GM10248 (cell line): ENCODE data around the gene PGAM1.

Source experiments
- CTCF ChIA-PET: fragments of 300-600 bp; sonication (Branson Sonifier 250); formaldehyde crosslinking; extraction: SDS; loops from one replicate; lab custom pipeline; 2021; ENCODE audit warnings: antibody characterized with exemption; lab: Yijun Ruan, JAX
- POLR2A ChIA-PET: fragments of 350-650 bp; sonication (Branson Sonifier 250); formaldehyde crosslinking; extraction: SDS; loops from one replicate; lab custom pipeline; 2020; ENCODE audit warnings: antibody characterized with exemption; lab: Yijun Ruan, JAX
- DNase-seq: peaks from one replicate; pipeline ENCODE4 v3.0.0; 2012; ENCODE audit errors: extremely low spot score
- TF ChIP-seq, protein P1 (sequence below): IDR thresholded peaks from 2 replicates; pipeline ENCODE4 v1.5.1; 2012; ENCODE audit warnings: mild to moderate bottlenecking, low read depth; ENCODE audit errors: extremely low read depth, missing control alignments, control extremely low read depth

The PGAM1 gene

DNA sequence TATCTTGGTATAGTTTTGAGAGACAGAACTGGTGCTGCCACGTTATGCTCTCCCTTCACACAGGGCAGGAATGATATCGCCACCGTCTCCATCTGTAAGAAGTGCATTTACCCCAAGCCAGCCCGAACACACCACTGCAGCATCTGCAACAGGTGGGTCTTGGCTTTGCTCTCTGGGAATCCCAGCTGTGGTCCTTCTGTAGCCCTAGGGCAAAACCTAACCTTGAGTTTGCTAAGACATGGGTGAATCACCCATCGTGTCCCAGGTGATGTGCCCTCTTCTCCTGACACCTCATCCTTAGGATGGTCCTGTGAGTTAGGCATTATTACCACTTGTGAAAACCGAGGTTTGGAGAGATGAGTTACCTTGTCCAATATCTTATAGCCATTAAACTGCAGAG, 26.4 kb downstream of the PGAM1 start:
- no peak for DNase-seq
- ChIA-PET CTCF (interaction anchor here (1.0 to 3.5 kb wide), 5 partner anchors 10 to 44 kb away, joined by 3 to 19 read pairs (median 5); no protein-coding TSS in a partner anchor), POLR2A (no interaction called here)
- TF ChIP-seq, protein P1, sequence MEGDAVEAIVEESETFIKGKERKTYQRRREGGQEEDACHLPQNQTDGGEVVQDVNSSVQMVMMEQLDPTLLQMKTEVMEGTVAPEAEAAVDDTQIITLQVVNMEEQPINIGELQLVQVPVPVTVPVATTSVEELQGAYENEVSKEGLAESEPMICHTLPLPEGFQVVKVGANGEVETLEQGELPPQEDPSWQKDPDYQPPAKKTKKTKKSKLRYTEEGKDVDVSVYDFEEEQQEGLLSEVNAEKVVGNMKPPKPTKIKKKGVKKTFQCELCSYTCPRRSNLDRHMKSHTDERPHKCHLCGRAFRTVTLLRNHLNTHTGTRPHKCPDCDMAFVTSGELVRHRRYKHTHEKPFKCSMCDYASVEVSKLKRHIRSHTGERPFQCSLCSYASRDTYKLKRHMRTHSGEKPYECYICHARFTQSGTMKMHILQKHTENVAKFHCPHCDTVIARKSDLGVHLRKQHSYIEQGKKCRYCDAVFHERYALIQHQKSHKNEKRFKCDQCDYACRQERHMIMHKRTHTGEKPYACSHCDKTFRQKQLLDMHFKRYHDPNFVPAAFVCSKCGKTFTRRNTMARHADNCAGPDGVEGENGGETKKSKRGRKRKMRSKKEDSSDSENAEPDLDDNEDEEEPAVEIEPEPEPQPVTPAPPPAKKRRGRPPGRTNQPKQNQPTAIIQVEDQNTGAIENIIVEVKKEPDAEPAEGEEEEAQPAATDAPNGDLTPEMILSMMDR = no peak

DNA sequence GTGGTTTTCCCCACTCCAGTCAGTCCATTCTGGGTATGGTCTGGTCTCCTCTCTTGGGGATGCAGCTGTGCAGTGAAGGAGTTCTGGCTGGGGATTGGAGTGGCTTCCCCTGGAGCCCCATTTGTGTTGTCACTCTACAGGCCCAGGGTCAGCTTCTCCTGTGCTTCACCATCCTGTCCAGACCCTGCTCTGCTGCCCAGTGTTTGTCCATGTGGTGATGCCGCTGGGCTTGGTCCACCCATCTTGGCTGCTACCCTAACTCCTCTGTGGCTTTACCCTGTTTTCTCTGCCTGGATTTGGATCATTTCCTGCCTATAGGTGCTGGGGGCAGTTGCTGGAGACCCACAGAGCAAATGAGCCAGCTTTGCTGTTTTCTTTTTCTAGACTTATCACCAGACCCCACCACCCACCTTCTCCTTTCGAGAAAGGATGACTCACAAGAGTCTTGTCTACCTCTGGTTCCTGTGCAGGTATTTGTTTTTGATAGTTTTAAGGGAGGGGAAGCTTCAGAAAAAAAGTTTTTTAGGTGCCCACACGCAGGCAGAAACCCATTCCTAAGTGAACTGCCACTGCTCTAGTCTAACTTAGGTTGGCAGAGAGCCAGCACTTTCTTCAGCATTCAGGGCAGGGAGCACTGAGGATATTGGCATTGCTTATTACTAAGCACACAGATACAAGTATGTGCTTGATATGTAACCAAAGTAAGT, 28.5 kb downstream of the PGAM1 start:
- ChIA-PET POLR2A (no interaction called here), CTCF (interaction anchor here (3.5 kb wide), 1 partner anchor 11 kb away, joined by 19 read pairs; no protein-coding TSS in a partner anchor)
- DNase-seq = no peak
- TF ChIP-seq, protein P1 = no peak

DNA sequence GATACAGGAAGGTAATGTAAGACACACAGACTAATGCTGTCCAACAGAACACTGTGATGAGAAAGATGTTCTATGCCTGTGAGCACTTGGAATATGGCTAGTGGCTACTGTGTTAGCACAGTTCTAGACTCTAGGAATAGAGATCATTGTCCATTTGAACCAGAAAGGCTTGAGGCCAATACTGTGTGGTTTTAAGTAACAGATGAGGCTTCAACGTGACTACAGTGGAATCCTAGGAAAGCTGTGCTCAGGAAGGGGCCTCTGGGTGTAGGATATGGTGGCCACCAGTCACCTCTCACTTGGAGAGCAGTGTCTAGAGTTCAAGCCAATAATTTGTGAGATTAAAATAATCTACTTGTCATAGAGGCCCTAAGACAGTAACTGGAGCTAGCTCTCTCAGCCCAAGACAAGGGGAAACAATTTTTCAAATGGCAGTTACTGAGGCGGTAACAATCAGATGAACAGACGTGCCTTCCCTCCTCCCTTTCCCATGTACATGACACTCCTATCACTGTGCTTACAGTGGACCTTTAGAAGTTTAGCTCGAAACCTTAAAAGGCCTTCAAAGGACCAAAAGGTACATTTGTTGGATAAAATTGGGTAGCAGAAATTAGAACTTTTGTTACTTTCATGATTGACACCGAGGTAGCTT, 30.2 kb downstream of the PGAM1 start:
- TF ChIP-seq, protein P1 = no peak
- POLR2A ChIA-PET = interaction anchor here (0.6 kb wide), 1 partner anchor 10 kb away, joined by 3 read pairs; no protein-coding TSS in a partner anchor
- CTCF ChIA-PET = interaction anchor here (0.5 to 1.3 kb wide), 5 partner anchors 9 to 125 kb away, joined by 3 to 5 read pairs (median 4); no protein-coding TSS in a partner anchor
- no peak for DNase-seq

DNA sequence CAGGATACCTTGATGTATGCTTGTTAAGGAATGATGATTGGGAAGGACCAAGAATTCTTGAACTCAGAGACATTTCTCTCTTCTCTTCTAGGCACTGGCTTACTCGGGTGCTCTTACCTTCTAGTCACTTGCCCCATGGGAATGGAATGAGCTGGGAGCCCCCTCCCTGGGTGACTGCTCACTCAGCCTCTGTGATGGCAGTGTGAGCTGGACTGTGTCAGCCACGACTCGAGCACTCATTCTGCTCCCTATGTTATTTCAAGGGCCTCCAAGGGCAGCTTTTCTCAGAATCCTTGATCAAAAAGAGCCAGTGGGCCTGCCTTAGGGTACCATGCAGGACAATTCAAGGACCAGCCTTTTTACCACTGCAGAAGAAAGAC, 30.7 kb downstream of the PGAM1 start:
- TF ChIP-seq, protein P1 = no peak
- ChIA-PET CTCF (interaction anchor here (0.5 to 1.3 kb wide), 4 partner anchors 8 to 126 kb away, joined by 3 to 5 read pairs (median 4); no protein-coding TSS in a partner anchor), POLR2A (no interaction called here)
- no peak for DNase-seq

DNA sequence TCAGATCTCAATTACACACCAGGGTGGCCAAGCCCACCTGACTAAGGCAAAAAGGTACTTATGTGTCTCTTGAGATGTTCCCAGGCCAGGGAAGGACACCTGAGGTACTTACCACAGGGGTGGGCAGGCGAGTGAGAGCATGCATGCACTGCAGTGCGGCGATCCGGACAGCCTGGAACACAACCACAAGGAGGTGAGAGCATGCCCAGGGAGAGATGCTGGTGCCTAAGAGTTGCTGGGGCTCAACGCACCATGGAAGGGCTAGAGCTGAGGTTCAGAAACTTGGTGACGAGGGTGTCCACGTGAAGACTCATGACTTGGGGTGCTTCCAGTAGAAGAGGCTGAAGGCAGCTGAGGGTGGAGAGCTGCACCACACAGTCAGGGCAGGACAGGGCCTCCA, 33.1 kb downstream of the PGAM1 start:
- ChIA-PET CTCF (interaction anchor here (1.0 to 8.7 kb wide), 3 partner anchors 15 to 94 kb away, joined by 3 to 44 read pairs (median 3); no protein-coding TSS in a partner anchor), POLR2A (no interaction called here)
- TF ChIP-seq, protein P1 = no peak
- no peak for DNase-seq

DNA sequence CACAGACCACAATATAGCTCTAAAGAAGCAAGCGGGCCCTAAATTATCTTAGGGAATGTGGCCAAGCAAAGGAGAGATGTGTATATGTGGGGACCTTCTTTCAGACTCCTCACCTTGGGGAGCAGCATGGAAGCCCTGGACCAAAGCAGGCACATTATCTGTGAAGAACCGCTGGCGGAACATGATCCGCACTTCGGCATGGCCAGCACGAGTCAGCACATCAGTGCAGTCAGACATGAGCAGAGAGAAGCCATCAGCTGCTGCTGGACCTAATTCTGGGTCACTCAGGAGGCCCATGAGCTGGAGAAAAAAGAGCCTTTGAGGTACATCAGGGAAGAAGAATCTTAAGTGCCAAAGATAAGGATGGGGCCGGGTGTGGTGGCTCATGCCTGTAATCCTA, 33.9 kb downstream of the PGAM1 start:
- no peak for DNase-seq
- TF ChIP-seq, protein P1 = no peak
- POLR2A ChIA-PET = no interaction called here
- CTCF ChIA-PET = interaction anchor here (1.0 to 8.7 kb wide), 3 partner anchors 14 to 93 kb away, joined by 3 to 44 read pairs (median 3); no protein-coding TSS in a partner anchor
